HUES6 (cell line): ENCODE data around the gene DHTKD1.
"Not testable (repeated sequence)": the region's sequence is repeated elsewhere in the genome, so short reads cannot be mapped to it uniquely, and the experiment has no call there.

Experiments
- H3K27ac ChIP-seq: 2 replicates; pipeline ENCODE4 v1.7.0; 2013; ENCODE audit warnings: low read depth, mild to moderate bottlenecking, low read length, inconsistent platforms
- H3K27me3 ChIP-seq: 2 replicates; pipeline ENCODE4 v1.6.1; 2013; ENCODE audit warnings: low read length; ENCODE audit not compliant: control insufficient read depth, insufficient read depth
- H3K36me3 ChIP-seq: 2 replicates; pipeline ENCODE4 v1.6.1; 2013; ENCODE audit warnings: low read length; ENCODE audit not compliant: control insufficient read depth, insufficient read depth
- H3K4me1 ChIP-seq: 2 replicates; pipeline ENCODE4 v1.6.1; 2013; ENCODE audit warnings: low read length; ENCODE audit not compliant: control insufficient read depth, insufficient read depth
- H3K4me3 ChIP-seq: 2 replicates; pipeline ENCODE4 v1.5.1; 2013; ENCODE audit warnings: low read depth, low read length
- H3K9ac ChIP-seq: one replicate; pipeline ENCODE4 v1.6.1; 2013; ENCODE audit warnings: mild to moderate bottlenecking, low read length
- H3K9me3 ChIP-seq: 2 replicates; pipeline ENCODE4 v1.6.1; 2013; ENCODE audit warnings: low read depth, low read length; ENCODE audit not compliant: control insufficient read depth, insufficient read depth

DHTKD1 gene

GRCh38 chr10:12154516-12154915 lies 85.8 kb downstream of the DHTKD1 start:
- no peaks in the 10 kb centered on the region for H3K4me1 ChIP-seq
- H3K9me3 ChIP-seq, result no peaks in the 10 kb centered on the region
- no peak overlapping the region for H3K27ac ChIP-seq
- no peaks in the 10 kb centered on the region for H3K27me3 ChIP-seq
- H3K9ac ChIP-seq, result no peak overlapping the region
- no peak overlapping the region for H3K4me3 ChIP-seq
- peaks cover 36% of the 10 kb centered on the region for H3K36me3 ChIP-seq

GRCh38 chr10:12156367-12157123 lies 87.8 kb downstream of the DHTKD1 start:
- Histone ChIP-seq H3K4me1 (no peaks in the 10 kb centered on the region), H3K27ac (no peak overlapping the region), H3K9me3 (no peaks in the 10 kb centered on the region), H3K9ac (no peak overlapping the region), H3K4me3 (no peak overlapping the region), H3K27me3 (no peaks in the 10 kb centered on the region), H3K36me3 (peaks cover 42% of the 10 kb centered on the region)

- no peak overlapping the region for H3K9ac ChIP-seq
- H3K27me3 ChIP-seq, result no peaks in the 10 kb centered on the region
- peaks cover 56% of the 10 kb centered on the region for H3K36me3 ChIP-seq
- H3K4me3 ChIP-seq, result no peak overlapping the region
- no peaks in the 10 kb centered on the region for H3K4me1 ChIP-seq
- H3K27ac ChIP-seq, result no peak overlapping the region
- no peaks in the 10 kb centered on the region for H3K9me3 ChIP-seq
Measured at GRCh38 chr10:12158111-12158510, 89.4 kb downstream of the DHTKD1 start.

GRCh38 chr10:12160664-12161063 lies 91.9 kb downstream of the DHTKD1 start:
- Histone ChIP-seq H3K36me3 (peaks cover 70% of the 10 kb centered on the region), H3K9ac (no peak overlapping the region), H3K27ac (no peak overlapping the region), H3K27me3 (no peaks in the 10 kb centered on the region), H3K4me3 (no peak overlapping the region), H3K9me3 (no peaks in the 10 kb centered on the region), H3K4me1 (no peaks in the 10 kb centered on the region)

GRCh38 chr10:12162927-12163326 lies 94.2 kb downstream of the DHTKD1 start:
- peaks cover 76% of the 10 kb centered on the region for H3K36me3 ChIP-seq

GRCh38 chr10:12164085-12164484 lies 95.3 kb downstream of the DHTKD1 start:
- Histone ChIP-seq H3K27ac (no peak overlapping the region), H3K36me3 (peaks cover 71% of the 10 kb centered on the region)

More at GRCh38 chr10:12162927-12163326, 94.2 kb downstream of the DHTKD1 start:
- H3K9me3 ChIP-seq, result no peaks in the 10 kb centered on the region
- H3K4me1 ChIP-seq, result no peaks in the 10 kb centered on the region
- no peak overlapping the region for H3K9ac ChIP-seq
- H3K27me3 ChIP-seq, result no peaks in the 10 kb centered on the region
- H3K27ac ChIP-seq, result no peak overlapping the region
- H3K4me3 ChIP-seq, result no peak overlapping the region

GRCh38 chr10:12165036-12165435 lies 96.3 kb downstream of the DHTKD1 start:
- Histone ChIP-seq H3K9ac (no peak overlapping the region), H3K4me3 (no peak overlapping the region), H3K27me3 (no peaks in the 10 kb centered on the region), H3K4me1 (no peaks in the 10 kb centered on the region), H3K27ac (no peak overlapping the region), H3K9me3 (no peaks in the 10 kb centered on the region), H3K36me3 (peaks cover 73% of the 10 kb centered on the region)

More at GRCh38 chr10:12164085-12164484, 95.3 kb downstream of the DHTKD1 start:
- Histone ChIP-seq H3K9ac (no peak overlapping the region), H3K4me1 (no peaks in the 10 kb centered on the region), H3K9me3 (no peaks in the 10 kb centered on the region), H3K27me3 (no peaks in the 10 kb centered on the region), H3K4me3 (no peak overlapping the region)

- H3K9ac ChIP-seq, result no peak overlapping the region
- H3K4me1 ChIP-seq, result no peaks in the 10 kb centered on the region
Measured at GRCh38 chr10:12165999-12166775, 97.4 kb downstream of the DHTKD1 start.

GRCh38 chr10:12171512-12171911 lies 102.8 kb downstream of the DHTKD1 start:
- not testable (repeated sequence) for H3K9me3 ChIP-seq, H3K27ac ChIP-seq, H3K4me1 ChIP-seq, H3K4me3 ChIP-seq, H3K9ac ChIP-seq, H3K27me3 ChIP-seq
- peaks cover 72% of the 10 kb centered on the region for H3K36me3 ChIP-seq

More at GRCh38 chr10:12165999-12166775, 97.4 kb downstream of the DHTKD1 start:
- H3K36me3 ChIP-seq, result peaks cover 77% of the 10 kb centered on the region
- H3K27ac ChIP-seq, result no peak overlapping the region
- H3K27me3 ChIP-seq, result no peaks in the 10 kb centered on the region
- H3K4me3 ChIP-seq, result no peak overlapping the region
- no peaks in the 10 kb centered on the region for H3K9me3 ChIP-seq
